ENCODE measurements around the gene ATP2B2. TPM values are rescaled to one million over a fixed set of nuclear protein-coding genes. Genes with fewer than 3 reads are reported as not detected.

The ATP2B2 gene
- polyA plus RNA-seq, 3 donors from 2014 or later, result not detected

DNA sequence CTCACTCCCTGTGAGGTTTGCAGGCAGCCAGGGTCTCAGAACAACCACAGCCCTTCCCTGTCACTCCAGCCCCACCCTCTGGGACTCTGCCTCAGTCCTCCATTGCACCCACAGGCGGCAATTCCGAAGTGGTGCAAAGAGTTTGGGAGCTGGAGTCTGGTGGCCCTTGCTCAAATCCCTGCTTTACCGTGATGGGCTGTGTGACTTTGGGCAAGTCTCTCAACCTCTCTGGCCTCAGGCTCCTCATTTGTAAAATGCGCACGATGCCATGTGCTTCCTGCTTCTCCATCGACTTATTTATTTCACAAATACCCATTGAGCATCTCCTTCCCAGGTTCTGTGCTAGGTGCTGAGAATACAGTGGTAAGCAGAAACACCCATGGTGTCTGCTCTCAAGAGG is 7.3 kb upstream of the ATP2B2 start:
- no peaks in the 10 kb centered on the region for H3K4me1 Mint-ChIP-seq
- no peak overlapping the region for H3K27ac Mint-ChIP-seq
- no peak overlapping the region for H3K4me3 Mint-ChIP-seq
- no peak for DNase-seq
- no peaks in the 10 kb centered on the region for H3K9me3 Mint-ChIP-seq
- no peaks in the 10 kb centered on the region for H3K36me3 Mint-ChIP-seq
- H3K27me3 Mint-ChIP-seq (ENCODE audit: low read depth in 3 of 3), result peaks cover 0 to 6% (median 2%) of the 10 kb centered on the region in 3 donors

DNA sequence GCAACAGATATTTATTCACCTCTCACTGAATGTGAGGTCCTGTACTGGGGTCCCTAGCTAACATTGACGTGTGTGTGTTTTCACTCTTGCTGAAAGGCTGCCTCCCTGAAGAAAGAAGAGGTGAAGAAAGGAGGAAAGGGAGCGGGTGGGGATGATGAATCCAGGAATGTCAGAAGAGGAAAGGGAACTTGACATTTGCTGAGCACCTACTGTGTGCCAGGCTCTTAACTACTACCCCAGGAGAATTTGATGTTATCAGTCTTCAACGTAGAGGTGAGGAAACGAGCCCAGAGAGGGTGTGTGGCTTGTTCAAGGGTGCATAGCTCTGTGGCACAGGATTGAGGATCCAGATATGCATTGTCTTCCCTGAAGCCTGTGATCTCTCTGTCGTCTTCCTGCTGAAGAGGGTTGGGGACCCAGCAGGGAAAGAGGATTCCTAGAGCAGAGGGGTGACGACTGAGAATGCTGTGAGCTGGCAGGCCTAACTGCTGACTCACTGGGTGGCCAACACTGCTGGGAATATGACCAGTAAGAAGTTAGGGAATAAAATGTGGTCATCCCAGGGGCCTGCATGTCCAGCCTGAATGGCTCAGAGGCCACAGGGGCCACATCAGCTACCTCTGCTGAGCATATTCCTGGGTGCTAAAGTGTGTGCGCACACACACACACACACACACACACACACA is 6.6 kb upstream of the ATP2B2 start:
- peaks cover 0 to 6% (median 2%) of the 10 kb centered on the region in 3 donors for H3K27me3 Mint-ChIP-seq (ENCODE audit: low read depth in 3 of 3)
- no peak for DNase-seq
- H3K36me3 Mint-ChIP-seq, result no peaks in the 10 kb centered on the region
- H3K4me1 Mint-ChIP-seq, result no peaks in the 10 kb centered on the region
- no peak overlapping the region for H3K4me3 Mint-ChIP-seq
- H3K9me3 Mint-ChIP-seq, result no peaks in the 10 kb centered on the region
- H3K27ac Mint-ChIP-seq, result no peak overlapping the region

DNA sequence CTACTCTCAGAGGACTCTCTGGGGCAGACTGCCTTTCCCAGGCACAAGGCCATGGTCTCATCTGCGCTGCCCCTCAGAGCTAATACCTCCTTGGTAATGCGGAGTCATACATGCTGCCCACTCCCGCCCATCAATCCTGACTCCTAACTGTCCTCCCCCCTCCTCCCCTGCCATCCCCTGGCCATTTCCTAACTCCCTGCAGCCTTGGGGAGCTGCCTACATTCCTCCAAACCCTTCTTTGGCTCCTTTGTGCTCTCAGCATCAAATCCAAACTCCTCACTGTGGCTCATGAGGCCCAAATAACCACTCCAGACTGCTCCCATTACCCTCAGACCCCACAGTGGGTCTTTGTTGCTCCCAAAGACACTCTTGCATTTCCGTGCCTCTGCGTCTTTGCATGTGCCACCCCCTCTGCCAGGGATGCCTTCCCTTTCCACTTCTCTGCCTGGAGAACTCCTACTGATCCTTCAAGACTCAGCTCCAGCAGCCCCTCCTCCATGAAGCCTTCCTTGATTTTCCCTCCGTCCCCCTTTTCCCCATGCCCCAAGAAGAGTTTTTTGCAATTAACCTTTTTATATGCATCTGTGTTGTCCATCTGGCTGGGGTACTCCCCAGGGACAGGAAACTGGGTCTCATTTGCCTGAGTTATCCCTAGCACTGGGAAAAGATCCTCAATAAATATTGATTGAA is 5.5 kb upstream of the ATP2B2 start:
- no peak overlapping the region for H3K4me3 Mint-ChIP-seq
- H3K4me1 Mint-ChIP-seq, result no peaks in the 10 kb centered on the region
- H3K27ac Mint-ChIP-seq, result no peak overlapping the region

DNA sequence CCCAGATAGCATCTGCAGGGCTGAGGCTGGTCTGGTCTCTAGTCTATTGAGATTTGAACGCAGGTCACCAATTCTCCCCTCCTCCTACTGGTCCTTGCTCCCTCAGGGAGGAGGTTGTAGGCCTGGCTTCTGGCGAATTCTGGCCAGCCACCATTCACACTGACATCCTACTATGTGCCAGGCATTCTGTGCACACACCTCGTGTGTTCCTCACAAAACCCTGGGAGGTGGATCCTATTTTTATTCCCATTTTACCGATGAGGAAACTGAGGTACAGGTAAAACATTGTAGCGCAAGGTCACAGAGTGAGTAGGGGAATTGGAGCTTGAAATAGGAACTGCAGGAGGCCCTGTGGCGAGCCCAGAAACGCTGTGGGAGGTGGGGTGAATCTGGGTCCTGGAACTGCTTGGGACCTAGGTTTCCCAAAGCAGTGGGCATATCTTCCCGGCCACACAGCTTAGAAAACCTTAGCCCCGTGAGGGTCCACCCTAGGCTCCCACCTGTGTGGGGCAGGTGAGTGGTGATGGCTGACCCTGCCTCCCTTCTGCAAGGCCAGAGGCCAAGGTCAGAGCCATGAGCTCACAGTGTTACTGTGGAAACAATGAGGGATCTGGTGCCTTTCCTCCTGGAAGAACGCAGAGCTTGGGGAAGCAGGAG is 4.8 kb upstream of the ATP2B2 start:
- no peaks in the 10 kb centered on the region for H3K4me1 Mint-ChIP-seq
- no peak for DNase-seq
- no peaks in the 10 kb centered on the region for H3K9me3 Mint-ChIP-seq
- no peaks in the 10 kb centered on the region for H3K36me3 Mint-ChIP-seq
- H3K27ac Mint-ChIP-seq, result no peak overlapping the region
- no peak overlapping the region for H3K4me3 Mint-ChIP-seq
- peaks cover 0 to 6% (median 0%) of the 10 kb centered on the region in 3 donors for H3K27me3 Mint-ChIP-seq (ENCODE audit: low read depth in 3 of 3)

More for the DNA sequence above, 5.5 kb upstream of the ATP2B2 start:
- no peaks in the 10 kb centered on the region for H3K36me3 Mint-ChIP-seq
- no peak for DNase-seq
- H3K27me3 Mint-ChIP-seq (ENCODE audit: low read depth in 3 of 3), result peaks cover 0 to 6% (median 0%) of the 10 kb centered on the region in 3 donors
- no peaks in the 10 kb centered on the region for H3K9me3 Mint-ChIP-seq

DNA sequence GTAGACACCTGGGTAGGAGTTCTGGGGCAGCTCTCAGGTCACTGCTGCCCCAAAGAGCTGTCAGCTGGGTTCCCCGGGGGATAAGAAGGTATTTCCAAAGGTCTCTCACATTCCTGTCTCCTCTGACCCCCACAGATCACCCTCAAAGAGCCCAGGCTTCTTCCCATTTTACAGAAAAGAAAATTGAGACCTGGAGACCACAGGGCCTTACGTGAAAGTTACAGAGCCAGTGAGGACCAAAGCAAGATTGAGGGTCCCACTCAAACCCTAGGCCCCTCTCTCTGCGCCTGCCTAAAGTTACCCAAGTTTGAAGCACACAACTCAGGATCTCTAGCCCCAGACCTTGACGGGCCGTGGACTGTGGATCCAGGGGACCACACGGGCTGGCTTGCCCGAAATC is 3.9 kb upstream of the ATP2B2 start:
- H3K4me3 Mint-ChIP-seq, result no peak overlapping the region
- no peaks in the 10 kb centered on the region for H3K36me3 Mint-ChIP-seq
- peaks cover 0 to 6% (median 0%) of the 10 kb centered on the region in 3 donors for H3K27me3 Mint-ChIP-seq (ENCODE audit: low read depth in 3 of 3)
- no peak overlapping the region for H3K27ac Mint-ChIP-seq
- H3K4me1 Mint-ChIP-seq, result no peaks in the 10 kb centered on the region
- DNase-seq, result no peak
- no peaks in the 10 kb centered on the region for H3K9me3 Mint-ChIP-seq

DNA sequence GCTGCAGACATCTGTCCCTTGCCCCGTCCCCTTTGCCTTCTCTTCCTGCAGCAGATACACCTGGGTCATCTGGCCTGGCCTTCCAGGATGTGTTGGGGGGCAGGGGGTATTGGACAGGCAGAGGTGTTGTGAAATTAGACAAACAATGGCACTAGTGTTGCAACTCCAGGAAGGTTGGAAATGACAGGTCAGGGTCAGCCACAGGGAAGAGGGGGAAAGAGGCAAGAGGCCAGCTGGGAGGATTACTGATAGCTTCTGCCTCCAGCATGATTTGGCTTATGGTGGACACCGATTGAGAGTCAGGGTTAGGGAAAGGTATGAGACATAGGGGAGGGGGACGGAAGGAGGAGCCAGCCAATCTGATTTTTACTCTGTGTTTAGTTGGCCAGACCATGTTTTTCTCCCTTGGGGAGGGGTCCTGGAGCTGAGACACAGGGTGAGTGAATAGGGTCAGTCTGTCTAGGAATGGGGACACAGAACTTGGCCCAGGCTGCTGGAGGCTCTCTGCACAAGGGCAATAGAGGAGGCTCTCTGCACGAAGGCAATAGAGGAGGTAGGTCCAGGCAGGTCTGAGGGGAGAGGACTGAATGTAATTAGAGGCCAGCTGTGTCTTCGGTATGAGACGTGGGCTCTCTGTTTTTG is 3.4 kb upstream of the ATP2B2 start:
- Mint-ChIP-seq H3K27me3 (ENCODE audit: low read depth in 3 of 3) (peaks cover 0 to 6% (median 0%) of the 10 kb centered on the region in 3 donors), H3K27ac (no peak overlapping the region), H3K4me3 (no peak overlapping the region), H3K4me1 (no peaks in the 10 kb centered on the region), H3K36me3 (no peaks in the 10 kb centered on the region), H3K9me3 (no peaks in the 10 kb centered on the region)
- no peak for DNase-seq

DNA sequence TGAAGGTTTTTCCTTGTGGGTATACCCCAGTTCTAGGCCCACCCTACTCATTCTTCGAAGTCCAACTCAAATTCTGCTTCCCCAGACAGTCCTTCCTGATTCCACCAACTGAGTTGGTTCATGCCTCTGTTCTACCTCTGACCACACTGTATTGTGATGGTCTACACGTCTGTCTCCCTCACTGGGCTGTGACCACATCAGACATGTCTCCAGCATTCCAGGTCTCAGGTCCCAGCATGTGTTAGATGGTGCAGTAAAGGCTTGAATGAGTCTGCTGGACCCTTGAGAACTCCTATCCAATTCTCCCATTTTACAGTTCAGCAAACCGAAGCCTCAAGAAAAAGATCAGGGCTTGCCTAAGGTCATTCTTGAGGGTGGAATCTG is 2.8 kb upstream of the ATP2B2 start:
- no peaks in the 10 kb centered on the region for H3K9me3 Mint-ChIP-seq
- peak overlapping the region in 1 of 5 donors; percentile 10 for H3K4me3 Mint-ChIP-seq
- H3K27me3 Mint-ChIP-seq (ENCODE audit: low read depth in 3 of 3), result peaks cover 0 to 6% (median 0%) of the 10 kb centered on the region in 3 donors
- no peak overlapping the region for H3K27ac Mint-ChIP-seq
- no peak for DNase-seq
- H3K36me3 Mint-ChIP-seq, result no peaks in the 10 kb centered on the region
- no peaks in the 10 kb centered on the region for H3K4me1 Mint-ChIP-seq

DNA sequence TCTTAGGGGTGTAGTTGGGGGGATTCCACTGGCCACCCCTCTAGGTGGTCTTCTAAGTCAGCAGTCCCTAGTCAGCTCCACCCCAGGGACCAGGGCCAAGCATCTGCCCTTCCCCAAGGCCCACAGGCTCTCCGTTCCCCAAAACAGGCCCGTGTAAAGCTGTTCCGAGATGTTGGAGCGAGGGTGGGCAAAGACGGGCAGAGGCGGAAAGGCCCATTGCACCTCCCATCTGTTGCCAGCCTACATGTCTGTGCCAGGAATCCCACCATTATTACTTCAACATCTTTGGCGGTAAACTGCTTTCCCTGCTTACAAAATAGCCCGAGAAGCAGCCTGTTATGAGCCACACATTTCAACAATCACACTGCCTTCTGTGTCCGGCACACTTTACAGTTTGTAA is 1.9 kb upstream of the ATP2B2 start:
- no peak overlapping the region for H3K27ac Mint-ChIP-seq
- peaks cover 0 to 6% (median 0%) of the 10 kb centered on the region in 3 donors for H3K27me3 Mint-ChIP-seq (ENCODE audit: low read depth in 3 of 3)
- no peak overlapping the region for H3K4me3 Mint-ChIP-seq
- no peaks in the 10 kb centered on the region for H3K36me3 Mint-ChIP-seq
- H3K9me3 Mint-ChIP-seq, result no peaks in the 10 kb centered on the region
- no peaks in the 10 kb centered on the region for H3K4me1 Mint-ChIP-seq
- DNase-seq, result no peak

DNA sequence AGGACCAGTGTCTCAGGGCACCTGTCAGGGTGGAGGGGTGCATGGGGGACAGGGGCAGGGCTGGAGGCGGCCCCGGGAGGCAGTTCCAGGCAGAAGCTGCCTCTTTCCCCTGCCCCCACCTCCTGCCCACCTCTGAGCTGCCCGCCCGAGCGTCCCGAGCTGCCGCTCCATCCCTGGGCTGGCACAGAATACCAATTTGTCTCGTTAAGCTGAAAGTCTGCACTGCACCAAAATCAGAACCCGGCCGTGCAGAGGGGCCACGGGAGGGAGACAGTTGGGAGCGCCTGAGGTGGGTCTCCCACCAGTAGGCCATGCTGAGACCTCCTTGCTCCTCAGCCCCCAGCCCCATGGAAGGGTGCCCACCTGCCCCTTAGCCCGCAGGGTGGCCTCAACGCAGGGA is 1.3 kb upstream of the ATP2B2 start:
- Mint-ChIP-seq H3K9me3 (no peaks in the 10 kb centered on the region), H3K27ac (no peak overlapping the region), H3K4me1 (no peaks in the 10 kb centered on the region), H3K27me3 (ENCODE audit: low read depth in 3 of 3) (peaks cover 0 to 6% (median 0%) of the 10 kb centered on the region in 3 donors), H3K4me3 (no peak overlapping the region), H3K36me3 (no peaks in the 10 kb centered on the region)
- DNase-seq, result no peak

DNA sequence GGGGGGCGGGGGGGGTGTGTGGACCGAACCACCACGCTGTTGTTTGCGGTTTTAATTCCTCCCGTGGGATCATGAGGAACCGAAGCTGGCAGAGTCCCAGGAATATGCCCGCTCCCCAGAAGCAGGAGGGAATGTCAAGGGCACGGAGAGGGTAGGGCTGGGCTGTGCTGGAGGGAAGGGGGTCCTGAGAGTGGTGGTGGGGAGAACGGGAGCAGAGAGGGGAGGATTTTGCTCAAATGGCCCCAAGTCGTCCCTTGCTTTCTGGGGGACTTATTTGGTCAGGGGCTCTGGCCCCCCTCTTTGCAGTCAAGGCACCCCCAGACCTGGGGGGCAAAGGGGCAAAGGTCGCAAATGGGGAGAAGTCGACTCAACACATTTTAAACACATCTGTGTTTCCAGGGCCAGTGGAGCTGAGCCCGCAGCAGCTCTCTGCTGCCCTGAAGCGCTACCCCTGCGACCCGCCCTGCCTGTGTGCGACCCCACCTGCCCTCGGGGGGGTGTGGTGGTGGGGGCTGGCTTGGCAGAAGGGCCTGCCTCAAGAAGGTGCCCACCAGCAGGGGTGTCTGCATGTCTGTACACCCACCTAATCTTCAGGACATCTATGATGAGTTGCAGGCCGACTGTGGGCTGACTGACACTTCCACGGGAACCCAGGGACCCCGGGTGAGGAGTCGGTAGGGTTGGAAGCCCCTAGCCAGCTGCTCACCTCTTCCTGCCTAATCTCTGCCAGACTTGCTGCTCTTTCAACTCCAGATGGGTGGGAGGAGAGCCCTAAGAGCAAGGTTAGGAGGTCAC is 602 bp upstream of the ATP2B2 start:
- Mint-ChIP-seq H3K27me3 (ENCODE audit: low read depth in 3 of 3) (peaks cover 0 to 6% (median 0%) of the 10 kb centered on the region in 3 donors), H3K4me1 (no peaks in the 10 kb centered on the region), H3K27ac (no peak overlapping the region), H3K4me3 (no peak overlapping the region), H3K9me3 (no peaks in the 10 kb centered on the region), H3K36me3 (no peaks in the 10 kb centered on the region)
- no peak for DNase-seq

DNA sequence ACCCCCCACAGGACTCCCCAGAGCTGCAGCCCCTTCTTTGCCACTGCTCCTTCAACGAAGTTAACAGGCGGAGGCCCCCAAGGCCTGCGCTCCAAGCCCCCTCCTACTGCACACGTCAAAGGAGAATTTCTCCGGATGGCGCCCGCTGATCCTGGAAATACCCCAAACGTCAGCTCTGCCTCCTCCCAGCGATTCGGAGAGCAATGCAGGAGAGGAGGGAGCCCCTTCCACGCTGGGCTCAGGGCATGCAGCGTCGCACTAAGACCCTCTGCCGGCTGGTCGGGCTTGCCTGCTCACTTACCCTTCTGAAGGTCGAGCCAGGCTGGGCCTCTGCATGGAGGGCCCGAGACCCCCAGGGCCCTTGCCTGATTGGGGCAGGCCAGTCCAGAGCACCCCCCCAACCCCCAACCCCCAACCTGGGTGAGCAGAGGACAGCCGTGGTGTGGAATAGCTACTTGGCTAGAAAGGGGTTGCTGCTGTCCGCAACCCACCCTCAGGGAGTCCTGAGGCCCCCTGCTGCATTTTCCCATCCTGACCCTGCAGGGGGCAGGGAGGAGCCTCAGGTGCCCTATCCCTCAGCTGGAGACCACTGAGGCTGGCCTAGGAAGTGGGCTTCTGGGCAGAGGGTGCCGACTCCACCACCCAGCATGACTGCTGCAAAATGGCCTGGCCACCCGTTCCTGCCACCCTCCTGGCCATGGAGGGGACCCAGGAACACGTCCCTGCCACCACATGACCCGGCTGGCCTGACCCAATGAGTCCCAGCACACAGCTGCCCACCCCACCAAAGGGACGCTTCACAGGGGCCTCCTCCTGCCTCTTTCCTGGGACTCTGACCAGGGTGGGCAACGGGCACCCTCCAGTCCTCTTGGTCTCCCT is 976 bp downstream of the ATP2B2 start:
- Mint-ChIP-seq H3K9me3 (no peaks in the 10 kb centered on the region), H3K27me3 (ENCODE audit: low read depth in 3 of 3) (peaks cover 0 to 6% (median 0%) of the 10 kb centered on the region in 3 donors), H3K4me1 (no peaks in the 10 kb centered on the region), H3K27ac (no peak overlapping the region), H3K4me3 (peak overlapping the region in 1 of 5 donors; percentile 46), H3K36me3 (no peaks in the 10 kb centered on the region)
- no peak for DNase-seq

DNA sequence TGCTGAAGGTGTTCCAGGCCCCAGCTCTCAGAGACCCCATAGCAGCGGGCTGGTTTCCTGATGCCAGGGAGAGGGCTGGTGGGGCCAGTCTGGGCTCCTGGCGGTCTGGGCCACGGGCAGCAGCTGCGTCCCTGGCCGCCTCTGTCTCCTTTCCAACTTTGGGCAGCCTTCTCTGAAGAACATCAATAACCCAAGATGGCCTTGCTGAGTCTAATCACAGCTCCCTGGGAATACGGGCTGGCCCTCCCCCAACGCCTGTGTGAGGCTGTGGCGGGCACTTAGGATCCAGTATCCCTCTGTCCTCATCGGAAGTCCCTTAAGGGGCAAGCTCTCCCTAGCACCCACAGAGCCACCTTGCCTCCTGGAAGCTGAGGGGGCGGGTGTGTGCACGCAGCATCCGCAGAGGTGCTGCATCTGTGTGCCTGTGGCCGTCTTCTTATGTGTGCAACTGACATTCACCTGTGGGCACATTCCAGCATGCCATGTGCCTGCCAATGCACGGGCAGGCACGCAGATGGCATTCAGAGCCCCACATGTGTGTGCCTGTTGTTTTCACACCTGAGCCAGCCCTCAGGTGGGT is 2.1 kb downstream of the ATP2B2 start:
- Mint-ChIP-seq H3K9me3 (no peaks in the 10 kb centered on the region), H3K27me3 (ENCODE audit: low read depth in 3 of 3) (peaks cover 0 to 2% (median 0%) of the 10 kb centered on the region in 3 donors), H3K4me1 (no peaks in the 10 kb centered on the region), H3K4me3 (no peak overlapping the region), H3K27ac (no peak overlapping the region), H3K36me3 (no peaks in the 10 kb centered on the region)
- DNase-seq, result no peak

All from immature natural killer cell (primary cell).